ENCODE measurements around the gene SEH1L. TPM values are rescaled to one million over a fixed set of nuclear protein-coding genes. Genes with fewer than 3 reads are reported as not detected.
"Not testable (repeated sequence)": the region's sequence is repeated elsewhere in the genome, so short reads cannot be mapped to it uniquely, and the experiment has no call there.

The SEH1L gene
- total RNA-seq, 1 donor from 2014 or later: 49.7 TPM

- no peak for DNase-seq (ENCODE audit: low read depth, low spot score)
Observed at GRCh38 chr18:12995424-12995823, 47.6 kb downstream of the SEH1L start.

DNA sequence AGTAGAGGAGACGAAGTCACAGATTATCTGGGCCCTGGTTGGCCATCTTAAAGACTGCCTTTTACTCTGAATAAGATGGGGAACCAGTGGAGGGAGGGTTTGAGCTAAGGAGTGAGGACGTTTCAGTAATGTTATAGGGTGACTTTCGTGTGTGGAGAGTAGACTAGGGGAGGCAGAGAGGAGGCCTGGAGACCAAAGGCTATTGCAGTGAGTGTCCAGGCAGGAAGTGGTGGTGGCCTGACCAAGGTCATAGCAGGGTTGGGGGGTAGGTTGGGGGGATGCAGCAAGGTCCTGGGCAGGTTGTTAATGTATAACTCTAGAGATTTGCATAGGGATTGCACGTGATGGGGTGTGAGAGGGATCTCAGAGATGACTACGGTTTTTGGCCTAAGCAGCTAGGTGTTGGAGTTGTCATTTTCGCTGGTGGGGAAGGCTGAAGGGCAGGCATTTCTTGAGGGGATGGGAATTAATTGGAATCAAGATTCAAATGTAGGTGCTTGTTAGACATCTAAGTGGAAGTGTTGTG lies 48.2 kb downstream of the SEH1L start:
- no peak for DNase-seq (ENCODE audit: low read depth, low spot score)

DNA sequence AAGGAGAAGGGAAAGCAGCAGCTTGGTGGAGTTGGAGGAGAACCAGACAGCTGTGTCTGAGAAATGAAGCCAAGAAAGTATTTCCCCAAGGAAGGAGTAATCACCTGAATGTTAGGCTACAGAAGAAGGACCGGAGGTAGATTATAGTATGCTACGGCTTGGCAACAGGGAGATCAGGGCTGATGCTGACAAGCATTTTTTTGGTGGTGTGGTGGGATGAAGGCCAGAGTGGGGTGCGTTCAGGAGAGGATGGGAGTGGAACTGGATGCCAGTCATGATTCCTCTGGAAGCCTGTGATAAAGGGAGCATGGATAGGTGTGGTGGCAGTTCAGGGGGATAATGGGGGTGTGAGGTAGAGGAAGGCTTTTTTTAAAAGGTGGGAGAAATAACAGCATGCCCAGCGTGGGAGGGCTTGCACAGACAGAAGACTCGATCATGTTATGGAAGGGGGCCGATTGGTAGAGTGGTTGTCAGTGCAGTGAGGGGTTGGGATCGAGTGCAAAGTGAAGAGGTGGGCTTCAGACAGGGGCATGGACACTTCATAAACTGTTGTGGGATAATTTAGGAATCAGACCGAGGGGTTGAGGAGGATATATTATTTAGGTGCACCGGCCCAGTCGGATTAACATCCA lies 49.0 kb downstream of the SEH1L start:
- DNase-seq (ENCODE audit: low read depth, low spot score): no peak

- DNase-seq (ENCODE audit: low read depth, low spot score): not testable (repeated sequence)
Observed at GRCh38 chr18:12997330-12997729, 49.5 kb downstream of the SEH1L start.

DNA sequence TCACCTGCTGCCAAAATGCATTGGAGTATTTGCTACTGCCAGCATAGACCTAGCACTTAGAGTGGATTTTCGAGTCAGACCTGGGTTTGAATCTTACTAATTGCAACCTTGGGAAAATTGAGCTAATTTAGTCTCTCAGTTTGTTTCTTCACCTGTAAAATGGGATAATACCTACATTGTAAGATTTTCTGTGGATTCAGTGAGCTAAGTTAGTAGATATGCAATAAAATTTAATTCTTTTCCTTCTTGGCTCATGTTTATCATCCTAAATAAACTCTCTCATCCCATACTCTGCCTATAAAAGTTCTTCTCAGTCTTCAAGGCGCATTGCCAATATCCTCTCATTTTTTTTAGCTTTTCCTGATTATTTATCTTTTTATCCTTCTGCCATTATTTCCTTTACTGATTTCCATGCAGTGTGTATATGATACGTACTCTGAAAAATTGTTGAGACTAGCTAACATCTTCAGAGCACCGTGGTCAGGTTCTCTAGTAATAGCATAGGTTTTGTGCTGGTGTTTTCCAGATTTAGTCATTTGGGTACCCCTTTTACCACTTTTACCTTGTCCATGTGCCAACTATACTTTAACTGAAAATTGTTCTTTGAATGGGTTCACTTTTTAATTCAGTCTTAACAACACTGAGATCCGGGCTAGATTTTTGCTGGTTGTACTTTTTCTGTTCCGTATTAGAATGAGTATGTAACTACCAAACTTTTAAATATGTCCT lies 50.7 kb downstream of the SEH1L start:
- DNase-seq (ENCODE audit: low read depth, low spot score): no peak

GRCh38 chr18:13003466-13003896 lies 55.7 kb downstream of the SEH1L start:
- peak; percentile 32 for DNase-seq (ENCODE audit: low read depth, low spot score)

DNA sequence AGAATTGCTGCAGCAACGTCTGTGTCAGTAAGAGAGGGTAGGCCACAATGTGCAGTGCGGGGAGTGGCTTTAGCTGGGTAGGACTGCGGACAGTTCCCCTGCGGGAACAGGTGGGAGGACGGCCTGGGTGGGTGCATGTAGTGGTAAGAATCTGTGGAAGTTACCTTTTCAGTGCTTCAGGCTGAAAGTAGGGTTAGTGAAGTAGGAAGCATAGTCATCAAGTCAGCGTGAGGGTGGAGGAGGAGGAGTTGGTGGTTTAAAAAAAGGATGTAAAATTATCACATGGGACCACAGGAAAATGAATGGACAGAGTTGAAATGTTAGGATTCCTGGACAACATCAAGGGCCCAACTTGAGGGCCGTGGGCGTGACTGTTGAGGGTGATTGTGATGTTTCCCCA lies 56.6 kb downstream of the SEH1L start:
- DNase-seq (ENCODE audit: low read depth, low spot score): no peak

DNA sequence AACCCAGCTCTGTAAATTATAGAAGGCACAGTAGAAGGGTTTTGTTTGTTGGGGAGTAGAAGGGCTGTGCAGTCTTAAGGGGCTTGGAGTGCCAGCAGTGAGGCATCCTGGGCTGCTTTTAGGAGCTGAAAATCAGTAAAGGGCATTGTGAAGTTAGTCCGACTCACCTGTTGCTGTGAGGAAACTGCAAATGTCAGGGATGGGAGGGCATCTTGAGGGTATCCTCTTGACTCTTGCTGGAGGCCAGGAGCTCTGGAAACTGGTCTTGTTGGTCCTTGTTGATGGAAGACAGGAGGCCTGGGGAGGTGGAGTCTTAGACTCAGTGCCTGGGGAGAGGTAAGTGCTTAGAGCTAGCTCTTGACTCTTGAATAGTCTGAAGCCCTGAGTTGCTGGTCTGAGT lies 57.5 kb downstream of the SEH1L start:
- no peak for DNase-seq (ENCODE audit: low read depth, low spot score)

DNA sequence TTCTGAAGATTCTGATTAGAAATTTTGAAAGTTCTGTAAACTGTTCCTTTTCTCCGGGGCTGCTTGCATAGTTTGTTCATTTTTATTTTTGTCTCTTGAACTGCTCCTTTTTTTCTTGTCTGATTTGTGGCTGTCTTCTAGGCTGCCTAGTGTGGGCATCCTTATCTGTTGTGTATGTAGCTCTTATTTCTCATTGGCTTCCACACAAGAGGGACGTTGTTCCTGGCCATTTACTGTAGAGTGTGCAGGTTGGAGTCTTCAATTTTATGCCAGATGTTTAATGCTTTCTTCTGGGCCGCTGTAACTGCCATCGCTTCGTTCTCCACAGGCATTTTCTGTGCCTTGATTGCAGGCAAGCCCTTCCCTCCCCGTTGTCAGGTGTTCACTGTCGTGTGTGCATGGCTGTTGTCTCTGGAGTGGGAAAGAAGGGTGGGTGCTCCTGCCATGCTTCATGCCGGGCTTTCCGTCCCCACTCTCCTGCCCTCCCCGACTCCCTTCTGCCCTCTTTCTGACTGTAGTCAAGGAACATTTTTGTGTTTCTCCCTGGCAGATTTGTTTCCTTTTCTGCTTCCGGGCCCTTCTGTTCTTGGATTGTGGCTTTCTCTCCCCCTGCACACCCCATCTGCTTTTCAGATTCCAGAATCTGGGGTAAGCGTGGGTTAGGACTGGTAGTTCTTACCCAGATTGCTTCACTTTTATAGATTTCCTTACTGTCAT lies 58.9 kb downstream of the SEH1L start:
- no peak for DNase-seq (ENCODE audit: low read depth, low spot score)

DNA sequence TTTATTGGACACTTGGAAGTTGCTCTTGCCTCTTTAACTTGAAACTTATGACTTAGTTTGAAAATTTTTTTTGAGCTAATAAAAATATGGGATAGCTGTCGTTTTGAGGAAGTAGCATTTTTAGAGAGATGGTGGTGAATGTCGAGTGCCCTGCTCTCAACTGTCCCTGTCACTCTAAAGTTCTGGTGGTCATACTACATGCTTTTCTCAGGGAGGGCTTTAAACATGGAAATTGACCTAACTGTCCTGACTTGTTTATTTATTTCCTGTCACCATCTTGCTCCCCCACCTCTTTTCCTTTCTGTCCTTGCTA lies 59.4 kb downstream of the SEH1L start:
- DNase-seq (ENCODE audit: low read depth, low spot score): no peak

GRCh38 chr18:13011719-13012118 lies 63.9 kb downstream of the SEH1L start:
- no peak for DNase-seq (ENCODE audit: low read depth, low spot score)

- no peak for DNase-seq (ENCODE audit: low read depth, low spot score)
Observed at GRCh38 chr18:13014232-13014631, 66.4 kb downstream of the SEH1L start.

- no peak for DNase-seq (ENCODE audit: low read depth, low spot score)
Observed at GRCh38 chr18:13014818-13015217, 67.0 kb downstream of the SEH1L start.

- DNase-seq (ENCODE audit: low read depth, low spot score): no peak
Observed at GRCh38 chr18:13017247-13017875, 69.5 kb downstream of the SEH1L start.

DNA sequence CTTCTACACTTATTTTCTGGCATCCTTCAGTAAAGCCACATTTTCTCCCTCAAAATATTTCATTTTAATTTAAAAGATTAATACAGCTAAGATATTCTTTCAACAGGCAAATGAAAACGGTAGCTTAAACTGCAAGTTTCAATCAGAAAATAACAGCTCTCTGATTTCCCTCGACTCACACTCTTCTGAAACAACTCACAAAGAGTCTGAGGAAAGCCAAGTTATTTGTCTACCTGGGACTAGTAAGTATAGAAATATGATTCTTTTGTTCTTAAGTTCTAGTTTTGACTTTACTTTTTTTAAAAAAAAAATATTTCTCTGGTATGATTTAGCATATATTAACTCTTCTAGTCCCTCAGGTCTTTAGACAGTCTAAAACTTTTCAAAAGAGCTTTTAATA lies 70.6 kb downstream of the SEH1L start:
- DNase-seq (ENCODE audit: low read depth, low spot score): no peak

- DNase-seq (ENCODE audit: low read depth, low spot score): peak; percentile 11
Observed at GRCh38 chr18:13019301-13019700, 71.5 kb downstream of the SEH1L start.

DNA sequence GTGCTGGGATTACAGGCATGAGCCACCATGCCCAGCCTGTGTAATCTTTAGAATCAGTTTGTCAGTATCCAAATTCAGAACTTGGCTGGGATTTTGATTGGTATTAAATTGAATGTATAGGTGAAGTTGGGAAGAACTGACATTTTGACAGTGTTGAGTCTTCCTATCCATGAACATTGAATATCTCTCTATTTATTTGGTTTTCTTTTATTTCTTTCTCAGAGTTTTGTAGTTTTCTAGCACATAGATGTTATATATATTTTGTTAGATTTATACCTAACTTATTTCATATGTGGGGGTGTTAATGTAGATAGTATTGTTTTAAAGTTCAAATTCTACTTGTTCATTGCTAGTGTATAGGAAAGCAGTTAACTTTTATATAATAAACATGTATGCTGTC lies 74.8 kb downstream of the SEH1L start:
- no peak for DNase-seq (ENCODE audit: low read depth, low spot score)

- DNase-seq (ENCODE audit: low read depth, low spot score): no peak
Observed at GRCh38 chr18:13025233-13025632, 77.4 kb downstream of the SEH1L start.

- DNase-seq (ENCODE audit: low read depth, low spot score): no peak
Observed at GRCh38 chr18:13026583-13027270, 78.9 kb downstream of the SEH1L start.

- no peak for DNase-seq (ENCODE audit: low read depth, low spot score)
Observed at GRCh38 chr18:13028869-13029268, 81.1 kb downstream of the SEH1L start.

- DNase-seq (ENCODE audit: low read depth, low spot score): no peak
Observed at GRCh38 chr18:13032173-13032572, 84.4 kb downstream of the SEH1L start.
